ENCODE results near the gene CBX3. TPM values are rescaled to one million over a fixed set of nuclear protein-coding genes. Genes with fewer than 3 reads are reported as not detected.
A peak's percentile ranks its signal among the peaks of the same experiment; 100 is the strongest.
"Not testable (repeated sequence)": the region's sequence is repeated elsewhere in the genome, so short reads cannot be mapped to it uniquely, and the experiment has no call there.

The CBX3 gene
- total RNA-seq, 1 donor from 2014 or later, result 102 TPM

GRCh38 chr7:26159243-26159642 is 42.3 kb upstream of the CBX3 start:
- DNase-seq (ENCODE audit: low spot score), result no peak
- Mint-ChIP-seq H3K36me3 (ENCODE audit: low read depth) (peaks cover 3% of the 10 kb centered on the region), H3K27me3 (ENCODE audit: low read depth) (peaks cover 10% of the 10 kb centered on the region), H3K4me3 (ENCODE audit: unreplicated experiment) (no peak overlapping the region), H3K27ac (ENCODE audit: unreplicated experiment) (peak overlapping the region; percentile 10), H3K9me3 (ENCODE audit: low read depth) (peaks cover under 1% of the 10 kb centered on the region), H3K4me1 (ENCODE audit: low read depth) (peaks cover 21% of the 10 kb centered on the region)
- TF ChIP-seq, protein P1, sequence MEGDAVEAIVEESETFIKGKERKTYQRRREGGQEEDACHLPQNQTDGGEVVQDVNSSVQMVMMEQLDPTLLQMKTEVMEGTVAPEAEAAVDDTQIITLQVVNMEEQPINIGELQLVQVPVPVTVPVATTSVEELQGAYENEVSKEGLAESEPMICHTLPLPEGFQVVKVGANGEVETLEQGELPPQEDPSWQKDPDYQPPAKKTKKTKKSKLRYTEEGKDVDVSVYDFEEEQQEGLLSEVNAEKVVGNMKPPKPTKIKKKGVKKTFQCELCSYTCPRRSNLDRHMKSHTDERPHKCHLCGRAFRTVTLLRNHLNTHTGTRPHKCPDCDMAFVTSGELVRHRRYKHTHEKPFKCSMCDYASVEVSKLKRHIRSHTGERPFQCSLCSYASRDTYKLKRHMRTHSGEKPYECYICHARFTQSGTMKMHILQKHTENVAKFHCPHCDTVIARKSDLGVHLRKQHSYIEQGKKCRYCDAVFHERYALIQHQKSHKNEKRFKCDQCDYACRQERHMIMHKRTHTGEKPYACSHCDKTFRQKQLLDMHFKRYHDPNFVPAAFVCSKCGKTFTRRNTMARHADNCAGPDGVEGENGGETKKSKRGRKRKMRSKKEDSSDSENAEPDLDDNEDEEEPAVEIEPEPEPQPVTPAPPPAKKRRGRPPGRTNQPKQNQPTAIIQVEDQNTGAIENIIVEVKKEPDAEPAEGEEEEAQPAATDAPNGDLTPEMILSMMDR (IDR thresholded peaks at IDR 0.05), result no peak

- H3K27me3 Mint-ChIP-seq (ENCODE audit: low read depth), result peaks cover 10% of the 10 kb centered on the region
- peaks cover 5% of the 10 kb centered on the region for H3K9me3 Mint-ChIP-seq (ENCODE audit: low read depth)
- no peak overlapping the region for H3K4me3 Mint-ChIP-seq (ENCODE audit: unreplicated experiment)
- H3K36me3 Mint-ChIP-seq (ENCODE audit: low read depth), result peaks cover 3% of the 10 kb centered on the region
- peaks cover 16% of the 10 kb centered on the region for H3K4me1 Mint-ChIP-seq (ENCODE audit: low read depth)
- TF ChIP-seq, protein P1 (IDR thresholded peaks at IDR 0.05), result no peak
- no peak for DNase-seq (ENCODE audit: low spot score)
- no peak overlapping the region for H3K27ac Mint-ChIP-seq (ENCODE audit: unreplicated experiment)
Measured at GRCh38 chr7:26160896-26161295, 40.6 kb upstream of the CBX3 start.

DNA sequence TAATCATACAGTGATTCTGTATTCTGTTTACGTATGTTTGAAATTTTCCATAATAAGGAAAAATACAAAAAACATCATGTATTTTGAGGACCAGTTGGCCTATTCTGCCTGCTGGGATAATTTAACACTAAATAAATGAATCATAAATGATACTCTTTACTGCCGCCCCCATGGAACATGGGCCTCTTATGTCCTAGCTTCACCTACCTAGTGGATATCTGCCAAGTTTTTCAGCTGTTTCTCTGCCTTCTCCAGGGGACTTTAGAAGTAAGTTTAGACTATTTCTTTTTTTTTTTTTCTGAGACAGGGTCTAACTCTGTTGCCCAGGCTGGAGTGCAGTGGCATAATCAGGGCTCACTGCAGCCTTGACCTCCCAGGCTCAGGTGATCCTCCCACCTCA is 39.1 kb upstream of the CBX3 start:
- Mint-ChIP-seq H3K9me3 (ENCODE audit: low read depth) (peaks cover 5% of the 10 kb centered on the region), H3K4me3 (ENCODE audit: unreplicated experiment) (no peak overlapping the region), H3K27ac (ENCODE audit: unreplicated experiment) (no peak overlapping the region), H3K27me3 (ENCODE audit: low read depth) (peaks cover 10% of the 10 kb centered on the region), H3K4me1 (ENCODE audit: low read depth) (peaks cover 7% of the 10 kb centered on the region), H3K36me3 (ENCODE audit: low read depth) (peaks cover 3% of the 10 kb centered on the region)
- TF ChIP-seq, protein P1 (IDR thresholded peaks at IDR 0.05), result no peak
- no peak for DNase-seq (ENCODE audit: low spot score)

- not testable (repeated sequence) for H3K27ac Mint-ChIP-seq (ENCODE audit: unreplicated experiment); H3K4me1 Mint-ChIP-seq (ENCODE audit: low read depth); H3K4me3 Mint-ChIP-seq (ENCODE audit: unreplicated experiment); H3K36me3 Mint-ChIP-seq (ENCODE audit: low read depth); DNase-seq (ENCODE audit: low spot score); H3K9me3 Mint-ChIP-seq (ENCODE audit: low read depth); H3K27me3 Mint-ChIP-seq (ENCODE audit: low read depth)
Measured at GRCh38 chr7:26163804-26164203, 37.7 kb upstream of the CBX3 start.

DNA sequence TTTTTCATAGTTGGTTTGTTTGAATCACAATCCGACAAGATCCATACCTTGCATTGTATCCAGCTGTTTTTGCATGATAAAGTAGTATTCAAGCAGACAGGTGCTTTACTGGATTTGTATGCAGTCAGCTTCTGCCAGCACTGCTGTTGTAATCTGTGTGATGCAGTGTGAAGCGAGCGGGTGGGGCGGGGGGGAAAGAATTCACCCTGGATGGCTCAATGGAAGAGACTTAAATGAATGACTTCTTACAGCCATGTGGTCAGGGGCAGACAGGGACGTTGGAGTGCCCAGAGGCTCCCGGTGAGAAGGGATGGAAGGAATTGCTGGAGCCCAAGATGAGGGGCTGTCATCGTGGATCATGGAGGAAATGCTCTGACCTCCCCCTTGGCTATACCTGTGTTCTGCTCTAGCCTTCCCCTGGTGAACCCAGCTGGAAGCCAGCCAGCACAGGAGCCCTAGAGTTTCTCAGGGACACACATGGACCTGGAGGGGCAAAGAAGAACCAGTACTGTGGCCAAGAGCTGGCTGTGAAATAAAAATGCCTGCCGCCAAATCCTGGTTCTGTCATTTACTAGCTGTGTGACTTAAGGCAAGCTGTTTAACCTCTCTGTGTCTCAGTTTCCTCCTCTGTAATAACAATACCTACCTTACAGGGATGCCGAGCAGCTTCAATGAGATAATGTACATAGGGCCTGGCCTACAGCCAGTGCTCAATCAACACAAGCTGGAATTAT is 35.4 kb upstream of the CBX3 start:
- H3K4me3 Mint-ChIP-seq (ENCODE audit: unreplicated experiment), result no peak overlapping the region
- peaks cover 2% of the 10 kb centered on the region for H3K27me3 Mint-ChIP-seq (ENCODE audit: low read depth)
- TF ChIP-seq, protein P1 (IDR thresholded peaks at IDR 0.05), result no peak
- H3K36me3 Mint-ChIP-seq (ENCODE audit: low read depth), result no peaks in the 10 kb centered on the region
- H3K9me3 Mint-ChIP-seq (ENCODE audit: low read depth), result peaks cover 5% of the 10 kb centered on the region
- DNase-seq (ENCODE audit: low spot score), result no peak
- no peaks in the 10 kb centered on the region for H3K4me1 Mint-ChIP-seq (ENCODE audit: low read depth)
- H3K27ac Mint-ChIP-seq (ENCODE audit: unreplicated experiment), result no peak overlapping the region

Measured in chondrocyte (in vitro differentiated cells).